ENCODE data around the gene TMEM259. TPM values are rescaled to one million over a fixed set of nuclear protein-coding genes. Genes with fewer than 3 reads are reported as not detected.

TMEM259 gene
- total RNA-seq, 1 experiment from 2014 or later: 155 TPM

DNA sequence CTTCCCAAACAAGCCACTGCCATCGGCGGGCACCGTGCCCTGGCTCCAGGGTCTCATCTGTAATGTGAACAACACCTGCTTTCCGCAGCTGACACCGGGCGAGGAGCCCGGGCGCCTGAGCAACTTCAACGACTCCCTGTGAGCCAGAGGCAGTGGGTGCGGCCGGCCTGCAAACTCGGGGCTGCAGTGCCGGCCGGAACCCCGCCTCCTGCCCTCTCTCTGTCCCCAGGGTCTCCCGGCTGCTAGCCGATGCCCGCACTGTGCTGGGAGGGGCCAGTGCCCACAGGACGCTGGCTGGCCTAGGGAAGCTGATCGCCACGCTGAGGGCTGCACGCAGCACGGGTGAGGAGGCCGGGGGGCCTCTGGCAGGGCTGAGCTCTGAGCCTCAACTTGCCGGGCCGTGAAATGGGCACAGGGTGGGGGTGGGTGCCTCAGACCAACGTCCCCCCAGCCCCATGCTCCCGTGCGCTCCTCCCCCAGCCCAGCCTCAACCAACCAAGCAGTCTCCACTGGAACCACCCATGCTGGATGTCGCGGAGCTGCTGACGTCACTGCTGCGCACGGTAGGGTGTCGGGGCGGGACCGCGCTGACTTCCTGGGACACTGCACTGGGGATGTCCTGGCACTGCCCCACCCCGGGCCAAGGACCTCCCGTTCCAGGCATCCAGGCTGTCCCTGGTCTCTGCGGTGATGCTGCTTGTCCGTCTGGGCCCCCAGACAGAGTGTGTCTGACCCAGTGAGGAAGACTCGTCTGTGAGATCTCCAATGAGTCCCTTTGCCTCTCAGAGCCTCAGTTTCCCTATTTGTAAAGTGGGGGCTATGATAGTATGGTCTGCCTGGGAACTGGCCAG lies 21.1 kb upstream of the TMEM259 start:
- no peaks in the 10 kb centered on the region for H3K79me2 ChIP-seq (ENCODE audit: low read depth)
- H2AFZ ChIP-seq: no peak overlapping the region
- H3K9me3 ChIP-seq (ENCODE audit: insufficient read depth, low read depth): no peaks in the 10 kb centered on the region
- DNase-seq: no peak
- peaks cover 41% of the 10 kb centered on the region for H3F3A ChIP-seq (ENCODE audit: insufficient read depth, low read depth)
- H3K4me2 ChIP-seq: no peak overlapping the region
- H3K27me3 ChIP-seq (ENCODE audit: insufficient read depth, low read depth): no peaks in the 10 kb centered on the region
- H3K4me3 ChIP-seq: no peak overlapping the region
- H3K27ac ChIP-seq: no peak overlapping the region
- POLR2A ChIA-PET (ENCODE audit: unreplicated experiment): no interaction called here
- intact Hi-C loops (cut with micrococcal nuclease; ENCODE audit: unreplicated experiment): no loop called here
- TF ChIP-seq EZH2 (IDR thresholded peaks at IDR 0.05; ENCODE audit: low read depth): no peak
- TF ChIP-seq, protein P1, sequence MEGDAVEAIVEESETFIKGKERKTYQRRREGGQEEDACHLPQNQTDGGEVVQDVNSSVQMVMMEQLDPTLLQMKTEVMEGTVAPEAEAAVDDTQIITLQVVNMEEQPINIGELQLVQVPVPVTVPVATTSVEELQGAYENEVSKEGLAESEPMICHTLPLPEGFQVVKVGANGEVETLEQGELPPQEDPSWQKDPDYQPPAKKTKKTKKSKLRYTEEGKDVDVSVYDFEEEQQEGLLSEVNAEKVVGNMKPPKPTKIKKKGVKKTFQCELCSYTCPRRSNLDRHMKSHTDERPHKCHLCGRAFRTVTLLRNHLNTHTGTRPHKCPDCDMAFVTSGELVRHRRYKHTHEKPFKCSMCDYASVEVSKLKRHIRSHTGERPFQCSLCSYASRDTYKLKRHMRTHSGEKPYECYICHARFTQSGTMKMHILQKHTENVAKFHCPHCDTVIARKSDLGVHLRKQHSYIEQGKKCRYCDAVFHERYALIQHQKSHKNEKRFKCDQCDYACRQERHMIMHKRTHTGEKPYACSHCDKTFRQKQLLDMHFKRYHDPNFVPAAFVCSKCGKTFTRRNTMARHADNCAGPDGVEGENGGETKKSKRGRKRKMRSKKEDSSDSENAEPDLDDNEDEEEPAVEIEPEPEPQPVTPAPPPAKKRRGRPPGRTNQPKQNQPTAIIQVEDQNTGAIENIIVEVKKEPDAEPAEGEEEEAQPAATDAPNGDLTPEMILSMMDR (conservative IDR thresholded peaks at IDR 0.05): no peak
- H3K36me3 ChIP-seq (ENCODE audit: low read depth): no peaks in the 10 kb centered on the region
- CTCF ChIA-PET: no interaction called here
- no peaks in the 10 kb centered on the region for H3K9me2 ChIP-seq (ENCODE audit: insufficient read depth)
- H4K20me1 ChIP-seq (ENCODE audit: insufficient read depth): no peaks in the 10 kb centered on the region
- H3K4me1 ChIP-seq (replicated peaks; ENCODE audit: insufficient read depth): peaks cover 10% of the 10 kb centered on the region; the same call in 1 of the 2 replicates
- BruUV-seq (replicated peaks): no TSS peak

DNA sequence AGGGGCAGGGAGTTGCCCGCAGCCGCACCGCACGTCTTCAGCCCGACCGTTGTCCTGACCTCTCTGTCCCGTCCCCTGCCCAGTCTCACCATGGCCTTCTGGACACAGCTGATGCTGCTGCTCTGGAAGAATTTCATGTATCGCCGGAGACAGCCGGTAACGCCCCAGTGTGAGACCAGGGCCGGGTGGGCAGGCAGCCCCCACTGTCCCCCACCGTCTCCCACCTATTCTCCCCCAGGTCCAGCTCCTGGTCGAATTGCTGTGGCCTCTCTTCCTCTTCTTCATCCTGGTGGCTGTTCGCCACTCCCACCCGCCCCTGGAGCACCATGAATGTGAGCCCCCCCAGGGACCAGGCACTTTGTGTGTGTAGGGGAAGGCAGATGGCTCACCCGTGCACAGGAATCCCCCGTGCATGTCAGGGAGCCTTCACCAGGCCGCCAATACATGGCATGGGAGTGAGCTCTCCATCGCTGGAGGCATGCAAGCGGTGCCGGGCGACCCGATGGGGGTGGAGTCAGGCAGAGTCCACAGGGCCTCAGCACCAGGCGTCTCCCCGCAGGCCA lies 20.4 kb upstream of the TMEM259 start:
- intact Hi-C loops (cut with micrococcal nuclease; ENCODE audit: unreplicated experiment): no loop called here
- Histone ChIP-seq H3K9me3 (ENCODE audit: insufficient read depth, low read depth) (no peaks in the 10 kb centered on the region), H3K27ac (no peak overlapping the region), H3K4me2 (peak overlapping the region; percentile 95), H3K4me3 (peak overlapping the region; percentile 72; the same call in 1 of the 2 replicates), H3K36me3 (ENCODE audit: low read depth) (no peaks in the 10 kb centered on the region), H4K20me1 (ENCODE audit: insufficient read depth) (no peaks in the 10 kb centered on the region), H3K79me2 (ENCODE audit: low read depth) (no peaks in the 10 kb centered on the region), H3F3A (ENCODE audit: insufficient read depth, low read depth) (peaks cover 44% of the 10 kb centered on the region), H3K4me1 (replicated peaks; ENCODE audit: insufficient read depth) (peaks cover 10% of the 10 kb centered on the region; the same call in 1 of the 2 replicates), H3K9me2 (ENCODE audit: insufficient read depth) (no peaks in the 10 kb centered on the region), H2AFZ (no peak overlapping the region), H3K27me3 (ENCODE audit: insufficient read depth, low read depth) (no peaks in the 10 kb centered on the region)
- DNase-seq: no peak
- ChIA-PET POLR2A (ENCODE audit: unreplicated experiment) (no interaction called here), CTCF (no interaction called here)
- BruUV-seq (replicated peaks): no TSS peak
- TF ChIP-seq, protein P1 (conservative IDR thresholded peaks at IDR 0.05): no peak
- TF ChIP-seq EZH2 (IDR thresholded peaks at IDR 0.05; ENCODE audit: low read depth): no peak

DNA sequence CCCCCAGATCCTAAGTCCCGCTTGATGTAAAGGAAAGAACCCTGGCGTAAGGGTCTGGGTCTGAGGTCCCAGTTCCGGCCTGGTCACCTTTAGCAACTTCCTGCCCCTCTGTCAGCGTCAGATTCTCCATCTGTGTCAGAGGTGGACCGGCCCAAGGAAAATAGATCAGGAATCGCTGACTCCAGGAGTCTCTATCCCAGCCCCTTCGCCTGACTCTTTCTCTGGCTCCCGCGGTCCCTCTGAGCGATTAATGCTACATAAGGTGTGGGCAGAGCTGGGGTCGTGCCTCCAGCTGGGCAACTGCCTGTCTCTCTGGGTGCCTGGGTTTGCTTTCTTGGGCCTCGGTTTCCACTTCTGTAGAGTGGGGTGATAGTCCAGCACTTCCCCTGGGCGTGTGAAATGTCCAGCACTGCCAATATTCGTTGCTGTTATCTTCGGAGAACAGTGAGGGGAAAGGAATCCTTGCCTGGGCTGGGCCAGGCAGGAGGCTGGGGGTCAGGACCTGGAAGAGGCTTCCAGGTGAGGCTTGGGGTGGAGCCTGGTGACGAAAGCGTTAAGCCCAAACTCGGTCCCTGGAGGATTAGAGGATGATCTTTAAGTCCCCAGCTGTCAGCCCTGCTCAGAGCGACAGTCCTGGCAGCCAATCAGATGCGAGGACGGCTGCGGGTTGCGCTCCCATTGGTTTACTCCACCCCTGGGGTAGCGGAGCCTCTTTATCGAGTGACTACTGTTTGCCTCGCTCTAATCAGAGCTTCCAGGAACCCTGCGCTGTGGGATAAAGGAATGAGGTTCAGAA lies 19.8 kb upstream of the TMEM259 start:
- peak overlapping the region; percentile 73 for H2AFZ ChIP-seq
- H4K20me1 ChIP-seq (ENCODE audit: insufficient read depth): no peaks in the 10 kb centered on the region
- H3K4me3 ChIP-seq: peak overlapping the region; percentile 72
- no peaks in the 10 kb centered on the region for H3K9me3 ChIP-seq (ENCODE audit: insufficient read depth, low read depth)
- intact Hi-C loops (cut with micrococcal nuclease; ENCODE audit: unreplicated experiment): no loop called here
- H3K4me2 ChIP-seq: peak overlapping the region; percentile 95
- no peaks in the 10 kb centered on the region for H3K79me2 ChIP-seq (ENCODE audit: low read depth)
- BruUV-seq (replicated peaks): no TSS peak
- no peak overlapping the region for H3K27ac ChIP-seq
- TF ChIP-seq EZH2 (IDR thresholded peaks at IDR 0.05; ENCODE audit: low read depth): no peak
- CTCF ChIA-PET: no interaction called here
- H3K36me3 ChIP-seq (ENCODE audit: low read depth): no peaks in the 10 kb centered on the region
- H3K27me3 ChIP-seq (ENCODE audit: insufficient read depth, low read depth): no peaks in the 10 kb centered on the region
- POLR2A ChIA-PET (ENCODE audit: unreplicated experiment): interaction anchor here (0.5 to 0.6 kb wide), 3 partner anchors 14 to 228 kb away, joined by 4 to 22 read pairs (median 4); partner anchors contain the start of genes CIRBP and CNN2
- no peaks in the 10 kb centered on the region for H3K9me2 ChIP-seq (ENCODE audit: insufficient read depth)
- peak; percentile 81 to 90 for DNase-seq
- H3K4me1 ChIP-seq (replicated peaks; ENCODE audit: insufficient read depth): peaks cover 10% of the 10 kb centered on the region; the same call in 1 of the 2 replicates
- H3F3A ChIP-seq (ENCODE audit: insufficient read depth, low read depth): peaks cover 44% of the 10 kb centered on the region
